Astrocyte (in vitro differentiated cells and primary cell): ENCODE results near the gene DFFB.

Experiments used
- EZH2 ChIP-seq: IDR thresholded peaks from 2 replicates; pipeline ENCODE4 v1.6.1; 2012; ENCODE audit warnings: mild to moderate bottlenecking, low read length, inconsistent platforms; ENCODE audit not compliant: insufficient read depth
- TF ChIP-seq, protein P1 (sequence below): IDR thresholded peaks from 2 replicates; pipeline ENCODE4 v1.5.1; 2011; ENCODE audit warnings: low read depth, mild to moderate bottlenecking, inconsistent platforms, low read length, moderate library complexity; ENCODE audit not compliant: insufficient read depth

DNA sequence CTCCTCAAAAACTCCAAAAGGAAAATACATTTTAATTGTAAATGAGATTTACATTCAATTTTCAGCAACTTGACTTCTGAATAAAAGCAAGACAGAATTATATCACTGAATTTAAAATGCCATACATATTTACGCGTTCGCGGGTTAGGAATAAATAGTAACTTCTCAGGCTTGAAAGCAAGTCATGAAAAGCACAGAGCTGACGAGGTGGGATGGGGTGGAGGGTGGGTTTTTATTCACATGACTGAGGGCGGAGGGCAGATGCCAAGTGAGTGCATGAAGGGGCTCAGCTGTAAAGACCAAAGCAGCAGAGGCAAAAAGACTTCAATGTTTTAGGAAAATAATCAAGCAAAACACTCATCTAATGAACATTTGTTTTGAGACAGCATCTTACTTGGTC, 6.0 kb upstream of the DFFB start:
- TF ChIP-seq, protein P1, sequence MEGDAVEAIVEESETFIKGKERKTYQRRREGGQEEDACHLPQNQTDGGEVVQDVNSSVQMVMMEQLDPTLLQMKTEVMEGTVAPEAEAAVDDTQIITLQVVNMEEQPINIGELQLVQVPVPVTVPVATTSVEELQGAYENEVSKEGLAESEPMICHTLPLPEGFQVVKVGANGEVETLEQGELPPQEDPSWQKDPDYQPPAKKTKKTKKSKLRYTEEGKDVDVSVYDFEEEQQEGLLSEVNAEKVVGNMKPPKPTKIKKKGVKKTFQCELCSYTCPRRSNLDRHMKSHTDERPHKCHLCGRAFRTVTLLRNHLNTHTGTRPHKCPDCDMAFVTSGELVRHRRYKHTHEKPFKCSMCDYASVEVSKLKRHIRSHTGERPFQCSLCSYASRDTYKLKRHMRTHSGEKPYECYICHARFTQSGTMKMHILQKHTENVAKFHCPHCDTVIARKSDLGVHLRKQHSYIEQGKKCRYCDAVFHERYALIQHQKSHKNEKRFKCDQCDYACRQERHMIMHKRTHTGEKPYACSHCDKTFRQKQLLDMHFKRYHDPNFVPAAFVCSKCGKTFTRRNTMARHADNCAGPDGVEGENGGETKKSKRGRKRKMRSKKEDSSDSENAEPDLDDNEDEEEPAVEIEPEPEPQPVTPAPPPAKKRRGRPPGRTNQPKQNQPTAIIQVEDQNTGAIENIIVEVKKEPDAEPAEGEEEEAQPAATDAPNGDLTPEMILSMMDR: no peak
- no peak for TF ChIP-seq EZH2
